NT2/D1 (cell line): Measurements from ENCODE around the gene C2CD2.

Experiments used
- DNase-seq: peaks from one replicate; pipeline ENCODE4 v3.0.0-alpha.2; 2011; ENCODE audit warnings: low read depth, low spot score
- H3K27me3 ChIP-seq: 2 replicates; pipeline ENCODE4 v1.6.0; 2011; ENCODE audit warnings: mild to moderate bottlenecking; ENCODE audit not compliant: insufficient read length, insufficient read depth
- H3K36me3 ChIP-seq: 2 replicates; pipeline ENCODE4 v1.6.1; 2011; ENCODE audit warnings: mild to moderate bottlenecking, low read length, mixed read lengths; ENCODE audit not compliant: insufficient read depth, insufficient read length
- H3K4me1 ChIP-seq: 2 replicates; pipeline ENCODE4 v1.5.1; 2011; ENCODE audit not compliant: insufficient read depth, insufficient read length
- H3K4me3 ChIP-seq: 2 replicates; pipeline ENCODE4 v1.5.1; 2011; ENCODE audit warnings: low read depth; ENCODE audit not compliant: insufficient read length
- H3K9ac ChIP-seq: 2 replicates; pipeline ENCODE4 v1.6.0; 2011; ENCODE audit warnings: low read depth; ENCODE audit not compliant: insufficient read length
- H3K9me3 ChIP-seq: 2 replicates; pipeline ENCODE4 v1.5.1; 2011; ENCODE audit warnings: mild to moderate bottlenecking, low read length; ENCODE audit not compliant: insufficient read depth
- SUZ12 ChIP-seq: IDR thresholded peaks from 2 replicates; pipeline ENCODE4 v1.6.1; 2011; ENCODE audit not compliant: insufficient read length, insufficient read depth; ENCODE audit errors: extremely low read depth
- YY1 ChIP-seq: IDR thresholded peaks from 2 replicates; pipeline ENCODE4 v1.6.1; 2011; ENCODE audit not compliant: insufficient read length, insufficient read depth
- ZNF274 ChIP-seq: IDR thresholded peaks from 2 replicates; pipeline ENCODE4 v1.6.1; 2011; ENCODE audit warnings: mild to moderate bottlenecking, low read depth, low read length

Gene C2CD2

GRCh38 chr21:41858466-41859296, 95.1 kb downstream of the C2CD2 start:
- Histone ChIP-seq H3K27me3 (no peaks in the 10 kb centered on the region), H3K4me3 (no peak overlapping the region), H3K4me1 (peaks cover 4% of the 10 kb centered on the region), H3K36me3 (peaks cover 51% of the 10 kb centered on the region), H3K9me3 (0 out of 2 replicates have a peak, but pooled peaks cover 6% of the 10 kb centered on the region), H3K9ac (no peak overlapping the region)
- TF ChIP-seq YY1 = no peak
- no peak for TF ChIP-seq SUZ12
- TF ChIP-seq ZNF274 = no peak
- no peak for DNase-seq

DNA sequence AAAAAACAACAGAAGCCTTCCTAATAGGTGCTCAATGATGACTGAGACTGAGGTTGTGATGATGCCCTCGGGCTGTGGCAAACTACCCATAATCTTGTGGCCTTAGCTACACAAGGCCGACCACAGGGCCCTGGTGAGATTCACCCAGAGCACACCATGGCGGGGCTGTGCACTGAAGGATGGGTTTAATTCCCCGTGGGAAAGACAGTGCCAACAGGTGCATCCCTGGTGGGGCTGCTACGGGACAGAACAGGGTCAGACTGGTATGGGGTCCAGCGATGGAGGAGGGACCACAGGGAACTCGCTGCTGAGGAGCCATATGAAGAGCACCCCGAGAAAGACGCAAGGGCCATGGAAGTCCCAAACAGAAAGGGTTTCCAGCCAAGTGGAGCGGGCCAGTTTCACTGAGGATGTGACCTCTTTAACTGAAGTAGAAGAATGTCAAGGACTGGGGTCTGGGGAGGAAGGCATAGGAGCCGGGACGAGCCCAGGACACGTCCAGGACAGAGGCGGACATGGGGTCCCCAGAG, 96.0 kb downstream of the C2CD2 start:
- DNase-seq = no peak
- Histone ChIP-seq H3K36me3 (peaks cover 57% of the 10 kb centered on the region), H3K9ac (no peak overlapping the region), H3K4me3 (no peak overlapping the region), H3K4me1 (peaks cover 6% of the 10 kb centered on the region), H3K9me3 (0 out of 2 replicates have a peak, but pooled peaks cover 6% of the 10 kb centered on the region), H3K27me3 (no peaks in the 10 kb centered on the region)
- no peak for TF ChIP-seq SUZ12
- no peak for TF ChIP-seq YY1
- TF ChIP-seq ZNF274 = no peak

- Histone ChIP-seq H3K4me1 (peaks cover 3% of the 10 kb centered on the region), H3K36me3 (peaks cover 68% of the 10 kb centered on the region), H3K9me3 (no peaks in the 10 kb centered on the region), H3K9ac (no peak overlapping the region), H3K27me3 (no peaks in the 10 kb centered on the region), H3K4me3 (no peak overlapping the region)
- TF ChIP-seq SUZ12 (no peak), ZNF274 (no peak), YY1 (no peak)
- DNase-seq = no peak
Observed at GRCh38 chr21:41856572-41856971, 97.2 kb downstream of the C2CD2 start.

DNA sequence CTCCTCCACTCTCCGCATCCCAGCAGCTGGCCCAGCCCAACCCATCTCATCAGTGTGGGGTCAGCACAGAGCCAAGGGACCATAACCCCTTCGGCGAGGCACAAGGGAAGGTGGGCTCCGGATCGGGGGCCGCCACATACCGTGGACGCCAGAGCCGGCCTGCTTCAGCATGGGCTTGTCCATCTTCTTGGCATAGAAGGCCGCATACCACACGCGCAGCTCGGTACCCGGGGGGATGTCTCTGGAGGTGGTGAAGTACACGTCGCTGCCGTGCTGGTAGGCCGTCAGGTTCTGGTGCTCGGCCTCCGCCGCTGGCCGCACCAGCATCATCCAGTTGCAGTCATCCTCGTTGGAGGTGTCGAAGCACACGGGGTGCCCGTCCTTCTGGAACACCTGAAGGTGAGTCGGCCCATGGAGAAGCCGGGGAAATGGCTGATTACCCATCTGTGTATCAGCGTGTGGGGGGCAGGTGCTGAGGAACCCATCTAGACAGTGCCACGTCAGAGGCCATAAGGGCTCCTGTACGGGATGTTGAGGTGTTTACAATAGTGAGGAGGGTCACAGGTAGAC, 99.3 kb downstream of the C2CD2 start:
- Histone ChIP-seq H3K4me3 (no peak overlapping the region), H3K9ac (no peak overlapping the region), H3K4me1 (peaks cover 3% of the 10 kb centered on the region), H3K9me3 (no peaks in the 10 kb centered on the region), H3K36me3 (peaks cover 72% of the 10 kb centered on the region), H3K27me3 (no peaks in the 10 kb centered on the region)
- TF ChIP-seq ZNF274 (no peak), YY1 (no peak), SUZ12 (no peak)
- DNase-seq = no peak

DNA sequence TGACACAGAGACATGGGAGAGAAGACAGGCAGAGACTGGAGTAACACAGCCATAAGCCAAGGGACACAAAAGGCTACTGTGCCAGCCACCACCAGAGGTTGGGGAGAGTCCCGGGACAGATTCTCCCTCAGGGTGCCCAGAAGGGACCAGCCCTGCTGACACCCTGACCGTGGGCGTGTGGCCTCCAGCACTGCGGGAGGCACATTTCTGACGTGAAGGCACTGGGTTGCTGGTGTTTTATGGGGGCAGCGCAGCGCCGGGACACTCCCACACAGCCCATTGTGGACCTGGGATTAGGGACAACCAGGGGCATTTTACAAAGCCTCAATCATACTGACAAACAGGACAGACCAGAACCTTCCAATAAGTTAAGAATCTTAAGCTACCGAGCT, 100.9 kb downstream of the C2CD2 start:
- no peaks in the 10 kb centered on the region for H3K9me3 ChIP-seq
- H3K4me1 ChIP-seq = peaks cover 8% of the 10 kb centered on the region
- TF ChIP-seq ZNF274 (no peak), SUZ12 (no peak), YY1 (no peak)
- H3K9ac ChIP-seq = peak overlapping the region; percentile 12
- H3K4me3 ChIP-seq = no peak overlapping the region
- no peak for DNase-seq
- H3K27me3 ChIP-seq = no peaks in the 10 kb centered on the region
- peaks cover 58% of the 10 kb centered on the region for H3K36me3 ChIP-seq

GRCh38 chr21:41852151-41852928, 101.5 kb downstream of the C2CD2 start:
- H3K9me3 ChIP-seq = no peaks in the 10 kb centered on the region
- peaks cover 53% of the 10 kb centered on the region for H3K36me3 ChIP-seq
- no peaks in the 10 kb centered on the region for H3K27me3 ChIP-seq
- no peak for TF ChIP-seq ZNF274
- no peak for TF ChIP-seq YY1
- TF ChIP-seq SUZ12 = no peak
- H3K4me3 ChIP-seq = no peak overlapping the region
- DNase-seq = no peak
- H3K9ac ChIP-seq = no peak overlapping the region
- peaks cover 8% of the 10 kb centered on the region for H3K4me1 ChIP-seq
